Naive thymus-derived CD4-positive, alpha-beta T cell (primary cell): Measurements from ENCODE around the gene PRR7. TPM values are rescaled to one million over a fixed set of nuclear protein-coding genes. Genes with fewer than 3 reads are reported as not detected.

Experiments
- ATAC-seq: fragments of 150-1000 bp; cut with Tn5 transposase; 2 replicates; pipeline ENCODE4 v1.10.0; 2021; ENCODE audit warnings: mild to moderate bottlenecking, moderate library complexity
- CTCF ChIA-PET: fragments of 350-600 bp; sonication (Branson Sonifier 250); formaldehyde crosslinking; loops from one replicate; lab custom pipeline; 2021; ENCODE audit warnings: antibody characterized with exemption; lab: Charles Lee
- POLR2A ChIA-PET: fragments of 350-600 bp; sonication (Branson Sonifier 250); formaldehyde crosslinking; loops from one replicate; lab custom pipeline; 2021; ENCODE audit warnings: antibody characterized with exemption, inconsistent platforms; lab: Charles Lee
- DNase-seq, 9 donors: peaks; one replicate each; pipeline versions ENCODE4 v3.0.0 to v3.0.0-alpha.2; 2020 to 2022; ENCODE audit warnings: mixed read lengths in 1 of 9
- H3K27ac ChIP-seq: one replicate; pipeline ENCODE4 v1.7.0; 2013; ENCODE audit warnings: mild to moderate bottlenecking, low read depth, low read length, moderate library complexity
- H3K27me3 ChIP-seq, 2 donors: one replicate each; pipeline ENCODE4 v1.7.0; 2013; ENCODE audit warnings: low read length in 2 of 2, mild to moderate bottlenecking in 2 of 2, moderate library complexity in 2 of 2; ENCODE audit not compliant: control insufficient read depth in 2 of 2, insufficient read depth in 2 of 2
- H3K36me3 ChIP-seq, 3 experiments: 1 replicate in 2 of 3; 2 replicates in 1 of 3; pipeline ENCODE4 v1.7.0; 2013; ENCODE audit warnings: low read length in 3 of 3, mild to moderate bottlenecking in 3 of 3, moderate library complexity in 1 of 3; ENCODE audit not compliant: insufficient read depth in 3 of 3, control insufficient read depth in 2 of 3
- H3K4me1 ChIP-seq, 2 donors: one replicate each; pipeline ENCODE4 v1.7.0; 2013; ENCODE audit warnings: low read length in 2 of 2, mild to moderate bottlenecking in 2 of 2, moderate library complexity in 1 of 2; ENCODE audit not compliant: control insufficient read depth in 2 of 2, insufficient read depth in 2 of 2
- H3K4me3 ChIP-seq: 2 replicates; pipeline ENCODE4 v1.7.0; 2013; ENCODE audit warnings: mild to moderate bottlenecking, low read length
- H3K9me3 ChIP-seq, 3 experiments: 1 replicate in 2 of 3; 2 replicates in 1 of 3; pipeline ENCODE4 v1.7.0; 2013; ENCODE audit warnings: low read length in 3 of 3; ENCODE audit not compliant: control insufficient read depth in 2 of 3
- H3K27ac Mint-ChIP-seq, 9 donors: one replicate each; pipeline ENCODE4 v1.8.0; 2020 to 2022; ENCODE audit warnings: mixed read lengths in 9 of 9, mild to moderate bottlenecking in 8 of 9, moderate library complexity in 5 of 9, inconsistent platforms in 2 of 9
- H3K27me3 Mint-ChIP-seq, 5 donors: one replicate each; pipeline ENCODE4 v1.8.0; 2021 to 2022; ENCODE audit warnings: mixed read lengths in 5 of 5, mild to moderate bottlenecking in 1 of 5
- H3K36me3 Mint-ChIP-seq, 5 donors: one replicate each; pipeline ENCODE4 v1.8.0; 2020 to 2022; ENCODE audit warnings: mixed read lengths in 5 of 5, mild to moderate bottlenecking in 3 of 5, inconsistent platforms in 1 of 5
- H3K4me1 Mint-ChIP-seq, 7 donors: one replicate each; pipeline ENCODE4 v1.8.0; 2020 to 2022; ENCODE audit warnings: mixed read lengths in 7 of 7, mild to moderate bottlenecking in 3 of 7, inconsistent platforms in 1 of 7
- H3K4me3 Mint-ChIP-seq, 10 donors: one replicate each; pipeline ENCODE4 v1.8.0; 2020 to 2022; ENCODE audit warnings: mild to moderate bottlenecking in 10 of 10, mixed read lengths in 10 of 10, moderate library complexity in 6 of 10, inconsistent platforms in 2 of 10
- H3K9me3 Mint-ChIP-seq, 11 donors: one replicate each; pipeline ENCODE4 v1.8.0; 2020 to 2022; ENCODE audit warnings: mixed read lengths in 11 of 11, mild to moderate bottlenecking in 4 of 11, inconsistent platforms in 1 of 11, moderate library complexity in 1 of 11
- intact Hi-C, 2 donors: fragments of 100-400 bp; cut with micrococcal nuclease; formaldehyde crosslinking; loops; one replicate each; pipeline ENCODE4 v1.15.1; 2023
- polyA plus RNA-seq, 2 donors: library from polyadenylated mRNA; unstranded; fragments of 300-500 nt; fragmentation: Illumina TruSeq; gene quantifications; one replicate each; pipeline ENCODE4 v1.2.3, GENCODE V29; 2021
- total RNA-seq, 6 experiments: library from RNA in 5 of 6; stranded (reverse) in 5 of 6; gene quantifications; 1 replicate in 5 of 6; 2 replicates in 1 of 6; pipeline ENCODE4 v1.2.3 and lab custom pipeline; 2021 to 2026

Gene PRR7
- total and polyA plus RNA-seq, 7 experiments from 2014 or later: 6.4 to 31.8 (median 11.7) TPM

DNA sequence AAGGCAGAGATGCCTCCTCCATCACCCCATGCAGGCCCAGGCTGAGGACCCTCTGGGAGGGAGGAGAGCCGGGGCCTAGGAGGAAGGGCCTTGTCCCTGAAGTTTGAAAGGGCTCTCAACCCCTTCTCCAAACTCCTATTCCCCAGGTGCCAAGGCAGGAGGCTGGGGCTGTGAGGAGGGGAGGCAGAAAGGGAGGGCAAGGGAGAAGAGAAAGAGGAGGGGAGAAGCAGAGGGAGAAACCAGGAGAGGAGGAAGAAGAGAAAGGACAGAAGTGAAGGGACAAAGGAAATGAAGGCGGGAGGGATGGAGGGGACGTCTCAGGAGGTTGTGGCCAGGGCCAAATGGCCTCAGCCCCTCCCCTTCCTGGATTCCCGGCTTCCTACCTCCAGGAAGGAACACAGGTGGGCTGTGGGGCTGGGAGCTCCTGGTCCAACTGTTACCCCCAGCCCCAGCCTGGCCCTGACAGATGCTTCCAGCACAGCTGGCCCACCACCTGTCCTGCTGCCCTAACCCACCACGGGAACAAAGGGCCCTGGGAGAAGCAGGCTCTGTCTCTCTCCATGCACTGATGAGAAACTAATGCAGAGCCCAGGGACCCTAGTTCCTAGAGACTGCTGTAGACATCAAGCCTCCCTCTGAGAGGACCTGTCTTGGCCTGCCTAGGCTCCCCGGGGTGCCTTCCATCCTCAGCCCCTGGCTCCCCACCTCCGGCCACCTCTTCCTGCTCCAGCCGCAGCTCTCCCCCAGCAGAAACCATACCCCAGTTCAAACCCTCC lies 23.3 kb downstream of the PRR7 start:
- H3K9me3 Mint-ChIP-seq: peaks cover 0 to 2% (median 0%) of the 10 kb centered on the region in 11 donors
- no peak overlapping the region for H3K4me3 ChIP-seq
- H3K27me3 Mint-ChIP-seq: peaks cover 0 to 9% (median 0%) of the 10 kb centered on the region in 5 donors
- peaks cover 0 to 5% (median 0%) of the 10 kb centered on the region in 5 donors for H3K36me3 Mint-ChIP-seq
- no peak for ATAC-seq
- ChIA-PET POLR2A (no interaction called here), CTCF (interaction anchor here (0.5 to 0.7 kb wide), 2 partner anchors 86 to 88 kb away, joined by 3 read pairs; no protein-coding TSS in a partner anchor)
- no peaks in the 10 kb centered on the region for H3K27me3 ChIP-seq
- no peaks in the 10 kb centered on the region for H3K9me3 ChIP-seq
- H3K27ac Mint-ChIP-seq: peak overlapping the region in 1 of 9 donors; percentile 52
- peak overlapping the region in 1 of 10 donors; percentile 75 for H3K4me3 Mint-ChIP-seq
- H3K4me1 Mint-ChIP-seq: peaks cover 10 to 24% (median 18%) of the 10 kb centered on the region in 7 donors
- intact Hi-C loops: no loop called here
- no peak for DNase-seq
- H3K27ac ChIP-seq: no peak overlapping the region
- peaks cover 9 to 16% of the 10 kb centered on the region in 2 donors for H3K4me1 ChIP-seq
- H3K36me3 ChIP-seq: no peaks in the 10 kb centered on the region

DNA sequence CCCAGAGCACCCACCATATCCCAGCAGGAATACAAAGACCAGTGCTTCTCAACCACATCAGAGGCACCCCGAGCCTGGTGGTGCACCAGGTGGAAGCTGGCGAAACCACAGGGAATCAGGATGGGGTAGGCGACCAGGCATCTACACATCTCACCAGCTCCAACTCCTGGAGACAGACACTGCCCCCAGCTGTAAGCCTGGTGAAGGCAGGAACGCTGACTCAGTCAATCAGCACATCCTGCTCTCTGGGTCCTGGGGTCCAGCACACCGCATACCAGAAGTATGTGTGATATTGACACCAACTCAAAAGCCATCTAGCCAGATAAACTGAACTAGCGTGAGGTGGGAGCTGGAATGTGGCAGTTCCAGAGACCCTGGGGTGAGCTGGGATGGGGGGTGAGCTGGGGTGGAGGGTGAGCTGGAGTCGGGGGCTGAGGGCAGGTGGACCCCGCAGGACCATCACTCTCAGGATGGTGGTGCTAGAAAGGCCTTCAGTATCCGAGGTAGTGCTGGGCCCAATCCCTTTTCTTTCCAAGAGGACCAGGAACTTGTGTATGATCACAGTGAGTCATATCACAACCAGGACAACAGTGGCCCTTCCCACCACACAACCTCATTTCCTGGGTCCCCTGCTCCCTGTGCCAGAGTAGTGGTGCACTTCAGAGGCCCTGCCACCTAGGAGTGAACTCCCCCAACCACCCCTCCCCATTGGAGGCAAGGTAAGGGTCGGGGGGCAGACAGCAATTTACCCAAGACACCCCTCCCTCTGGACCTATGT lies 24.3 kb downstream of the PRR7 start:
- Mint-ChIP-seq H3K4me3 (peak overlapping the region in 2 of 10 donors; percentile 29 to 43), H3K27me3 (peaks cover 0 to 9% (median 0%) of the 10 kb centered on the region in 5 donors), H3K27ac (peak overlapping the region in 1 of 9 donors; percentile 52), H3K36me3 (peaks cover 0 to under 1% (median 0%) of the 10 kb centered on the region in 5 donors), H3K4me1 (peaks cover 19 to 32% (median 28%) of the 10 kb centered on the region in 7 donors), H3K9me3 (no peaks in the 10 kb centered on the region)
- Histone ChIP-seq H3K27ac (no peak overlapping the region), H3K36me3 (no peaks in the 10 kb centered on the region), H3K4me3 (no peak overlapping the region), H3K4me1 (peaks cover 9 to 24% of the 10 kb centered on the region in 2 donors), H3K9me3 (no peaks in the 10 kb centered on the region), H3K27me3 (no peaks in the 10 kb centered on the region)
- intact Hi-C loops: no loop called here
- ChIA-PET POLR2A (interaction anchor here (1.0 to 1.9 kb wide), 3 partner anchors 27 to 67 kb away, joined by 3 to 4 read pairs (median 4); no protein-coding TSS in a partner anchor), CTCF (interaction anchor here (0.5 to 1.6 kb wide), 3 partner anchors 16 to 89 kb away, joined by 3 to 5 read pairs (median 3); no protein-coding TSS in a partner anchor)
- no peak for DNase-seq
- no peak for ATAC-seq

DNA sequence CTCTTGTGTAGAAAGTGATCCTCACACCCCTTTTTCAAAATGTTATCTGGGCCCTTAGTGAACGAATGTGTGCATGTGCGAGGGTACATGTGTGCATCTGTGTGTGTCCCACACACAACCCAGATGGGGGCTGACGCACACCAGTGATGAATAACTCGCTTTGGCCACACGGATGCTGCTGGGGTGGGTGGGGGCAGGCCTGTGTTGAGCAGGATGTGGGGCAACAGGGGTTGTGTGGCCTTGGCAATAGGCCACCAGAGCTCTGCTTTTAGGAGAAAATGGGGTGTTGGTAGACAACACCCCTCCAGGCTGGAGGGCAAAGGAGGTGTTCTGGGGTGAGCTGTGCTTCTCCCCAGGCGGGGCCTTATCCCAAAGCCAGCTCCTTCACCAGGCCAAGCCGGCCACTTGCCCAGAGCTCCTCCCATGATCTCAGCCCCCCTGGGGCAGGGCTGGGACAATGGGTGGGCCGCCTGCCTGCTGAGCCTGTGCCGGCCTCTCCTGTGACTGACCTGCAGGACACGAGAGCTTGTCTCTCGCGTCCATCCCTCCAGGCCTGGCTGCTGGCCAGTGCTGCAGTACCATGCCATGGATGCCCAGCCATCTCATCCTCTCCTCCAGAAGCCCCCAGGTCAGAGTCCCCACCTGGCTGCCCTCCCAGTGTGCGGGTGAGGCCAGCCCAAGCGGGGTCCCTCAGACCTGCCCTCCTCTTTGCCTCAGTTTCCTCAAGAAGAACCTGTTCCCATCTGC lies 25.2 kb downstream of the PRR7 start:
- no peak overlapping the region for H3K4me3 ChIP-seq
- no peaks in the 10 kb centered on the region for H3K9me3 ChIP-seq
- ChIA-PET POLR2A (interaction anchor here (1.0 to 1.9 kb wide), 3 partner anchors 26 to 68 kb away, joined by 3 to 4 read pairs (median 4); no protein-coding TSS in a partner anchor), CTCF (interaction anchor here (0.6 to 1.6 kb wide), 4 partner anchors 15 to 81 kb away, joined by 3 to 9 read pairs (median 5); no protein-coding TSS in a partner anchor)
- peaks cover 0 to 9% (median 0%) of the 10 kb centered on the region in 5 donors for H3K27me3 Mint-ChIP-seq
- intact Hi-C loops: loop anchor here in 1 of 2 donors (2.0 kb wide), 1 partner anchor 25 kb away; the partner anchor contains the start of gene PDLIM7
- peak; percentile 43 for ATAC-seq
- H3K27ac Mint-ChIP-seq: no peak overlapping the region
- no peaks in the 10 kb centered on the region for H3K36me3 Mint-ChIP-seq
- no peaks in the 10 kb centered on the region for H3K27me3 ChIP-seq
- peaks cover 9 to 24% of the 10 kb centered on the region in 2 donors for H3K4me1 ChIP-seq
- H3K36me3 ChIP-seq: no peaks in the 10 kb centered on the region
- no peaks in the 10 kb centered on the region for H3K9me3 Mint-ChIP-seq
- no peak overlapping the region for H3K27ac ChIP-seq
- peak overlapping the region; percentile 18 to 86 (median 53) for H3K4me3 Mint-ChIP-seq
- no peak for DNase-seq
- H3K4me1 Mint-ChIP-seq: peaks cover 19 to 37% (median 35%) of the 10 kb centered on the region in 7 donors

DNA sequence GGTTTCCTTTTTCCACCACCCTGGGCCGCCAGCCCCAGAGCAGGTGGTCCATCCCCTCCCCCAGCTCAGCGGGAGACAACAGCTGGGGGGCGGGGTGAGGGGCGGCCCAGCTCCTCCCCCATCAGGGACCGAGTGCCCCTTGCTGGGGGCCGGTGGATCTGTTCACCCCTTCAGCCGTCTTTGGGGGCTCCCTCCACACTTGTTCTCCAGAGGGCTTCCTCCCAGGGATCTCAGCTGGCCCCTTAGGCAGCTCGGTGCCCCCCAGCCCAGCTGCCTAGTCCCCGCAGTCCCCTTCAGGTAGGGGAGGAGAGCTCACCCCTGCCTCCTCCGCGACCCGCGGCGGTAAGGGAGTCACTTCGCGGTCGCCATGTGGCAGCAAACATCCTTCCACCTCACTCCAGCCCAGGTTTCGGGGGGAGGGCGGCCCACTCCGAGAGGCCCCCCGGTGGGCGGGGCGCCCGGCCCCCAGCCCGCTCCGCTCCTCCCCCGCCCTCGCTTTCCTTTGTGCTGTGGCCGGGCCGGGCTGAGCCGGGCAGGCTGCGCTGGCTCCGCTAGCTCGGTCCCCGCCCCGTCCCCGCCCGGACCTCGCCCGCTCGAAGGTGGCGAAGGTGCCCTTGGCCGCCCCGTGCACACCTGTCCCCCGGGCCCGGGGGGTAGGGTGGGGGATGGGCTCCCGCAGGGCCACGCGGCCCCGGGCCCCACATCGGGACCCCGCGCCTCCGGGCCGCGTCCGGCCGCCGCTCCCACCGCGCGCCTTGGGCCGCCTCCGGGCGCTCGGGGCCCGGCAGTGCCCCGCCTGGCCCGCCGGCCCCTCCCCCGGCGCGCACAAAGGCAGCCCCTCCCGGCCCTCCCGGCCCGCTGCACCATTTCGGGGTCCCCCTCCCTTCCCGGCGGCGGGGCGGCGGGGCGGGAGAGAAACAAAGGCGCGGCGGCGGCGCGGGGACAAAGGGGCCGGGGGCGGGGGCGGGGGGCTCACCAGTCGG lies 26.1 kb downstream of the PRR7 start:
- H3K4me3 Mint-ChIP-seq: peak overlapping the region; percentile 50 to 86 (median 70)

DNA sequence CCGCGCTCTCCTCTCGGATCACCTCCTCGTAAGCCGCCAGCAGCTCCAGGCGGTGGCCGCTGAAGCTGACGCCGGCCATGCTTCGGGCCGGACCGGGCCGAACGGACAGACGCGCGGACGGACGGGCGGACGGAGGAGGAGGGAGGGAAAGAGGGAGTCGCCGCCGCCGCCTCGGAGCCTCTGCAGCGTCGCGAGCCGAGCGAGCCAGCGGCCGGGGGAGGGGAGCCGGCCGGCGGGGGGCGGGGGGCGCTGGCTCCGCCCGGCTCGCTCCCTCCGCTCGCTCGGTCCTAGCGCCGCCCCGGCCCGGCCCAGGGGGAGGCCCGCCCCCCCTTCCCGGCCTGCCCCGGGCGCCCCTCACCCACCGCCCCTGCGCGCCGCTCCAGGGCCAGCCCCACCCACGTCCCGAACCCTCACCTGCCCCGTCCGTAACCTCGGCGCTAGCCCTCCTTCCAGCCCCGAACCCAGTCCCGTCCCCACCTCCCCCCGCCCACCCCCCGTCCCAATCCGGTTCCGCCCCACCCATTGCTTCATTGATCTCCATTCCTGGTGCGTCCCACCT lies 26.9 kb downstream of the PRR7 start, which contains the start of gene DBN1:
Gene DBN1, minus strand, starts transcription at position 192 of the 559 bp plus-strand sequence. Its CDS starts 113 bp downstream, at position 79.
- H3K9me3 ChIP-seq: no peaks in the 10 kb centered on the region
- H3K9me3 Mint-ChIP-seq: no peaks in the 10 kb centered on the region
- POLR2A ChIA-PET: no interaction called here
- H3K4me3 Mint-ChIP-seq: peak within 1 kb of the TSS; percentile 55 to 88 (median 82)
- H3K4me1 Mint-ChIP-seq: peaks cover 20 to 45% (median 37%) of the 10 kb centered on the region in 7 donors
- DNase-seq: no peak
- H3K27ac ChIP-seq: peak within 1 kb of the TSS; percentile 21
- H3K27me3 Mint-ChIP-seq: peaks cover 0 to 9% (median 0%) of the 10 kb centered on the region in 5 donors
- H3K27ac Mint-ChIP-seq: peak within 1 kb of the TSS in 6 of 9 donors; percentile 59 to 84 (median 78)
- peaks cover 9 to 24% of the 10 kb centered on the region in 2 donors for H3K4me1 ChIP-seq
- ATAC-seq: peak; percentile 49
- peak within 1 kb of the TSS; percentile 43 for H3K4me3 ChIP-seq
- CTCF ChIA-PET: interaction anchor here (0.6 kb wide), 1 partner anchor 28 kb away, joined by 3 read pairs; no protein-coding TSS in a partner anchor
- no peaks in the 10 kb centered on the region for H3K27me3 ChIP-seq
- H3K36me3 Mint-ChIP-seq: no peaks in the 10 kb centered on the region
- intact Hi-C loops: loop anchor here (1.0 to 2.0 kb wide), 2 partner anchors 23 to 24 kb away; partner anchors contain the start of gene PDLIM7 (in 2 of the 2)
- H3K36me3 ChIP-seq: no peaks in the 10 kb centered on the region

More for the DNA sequence above, 26.1 kb downstream of the PRR7 start:
- H3K4me3 ChIP-seq: peak overlapping the region; percentile 43
- H3K4me1 ChIP-seq: peaks cover 9 to 24% of the 10 kb centered on the region in 2 donors
- DNase-seq (peak in 3 of 9 donors; percentile 39 to 67 (median 43)), ATAC-seq (peak; percentile 61)
- Mint-ChIP-seq H3K4me1 (peaks cover 19 to 39% (median 35%) of the 10 kb centered on the region in 7 donors), H3K36me3 (no peaks in the 10 kb centered on the region), H3K27ac (no peak overlapping the region), H3K27me3 (peaks cover 0 to 9% (median 0%) of the 10 kb centered on the region in 5 donors), H3K9me3 (no peaks in the 10 kb centered on the region)
- ChIA-PET POLR2A (interaction anchor here (1.3 to 1.9 kb wide), 2 partner anchors 25 to 40 kb away, joined by 4 read pairs; no protein-coding TSS in a partner anchor), CTCF (interaction anchor here (0.6 to 1.6 kb wide), 4 partner anchors 16 to 82 kb away, joined by 3 to 9 read pairs (median 5); no protein-coding TSS in a partner anchor)
- H3K36me3 ChIP-seq: no peaks in the 10 kb centered on the region
- no peaks in the 10 kb centered on the region for H3K9me3 ChIP-seq
- H3K27me3 ChIP-seq: no peaks in the 10 kb centered on the region
- intact Hi-C loops: loop anchor here (1.0 to 2.0 kb wide), 2 partner anchors 24 to 25 kb away; partner anchors contain the start of gene PDLIM7 (in 2 of the 2)
- H3K27ac ChIP-seq: peak overlapping the region; percentile 21
